ENCODE measurements around the gene ACKR2. TPM values are rescaled to one million over a fixed set of nuclear protein-coding genes. Genes with fewer than 3 reads are reported as not detected.
A peak's percentile ranks its signal among the peaks of the same experiment; 100 is the strongest.
"Not testable (repeated sequence)": the region's sequence is repeated elsewhere in the genome, so short reads cannot be mapped to it uniquely, and the experiment has no call there.

The ACKR2 gene
- polyA plus RNA-seq, 1 donor from 2014 or later: not detected

DNA sequence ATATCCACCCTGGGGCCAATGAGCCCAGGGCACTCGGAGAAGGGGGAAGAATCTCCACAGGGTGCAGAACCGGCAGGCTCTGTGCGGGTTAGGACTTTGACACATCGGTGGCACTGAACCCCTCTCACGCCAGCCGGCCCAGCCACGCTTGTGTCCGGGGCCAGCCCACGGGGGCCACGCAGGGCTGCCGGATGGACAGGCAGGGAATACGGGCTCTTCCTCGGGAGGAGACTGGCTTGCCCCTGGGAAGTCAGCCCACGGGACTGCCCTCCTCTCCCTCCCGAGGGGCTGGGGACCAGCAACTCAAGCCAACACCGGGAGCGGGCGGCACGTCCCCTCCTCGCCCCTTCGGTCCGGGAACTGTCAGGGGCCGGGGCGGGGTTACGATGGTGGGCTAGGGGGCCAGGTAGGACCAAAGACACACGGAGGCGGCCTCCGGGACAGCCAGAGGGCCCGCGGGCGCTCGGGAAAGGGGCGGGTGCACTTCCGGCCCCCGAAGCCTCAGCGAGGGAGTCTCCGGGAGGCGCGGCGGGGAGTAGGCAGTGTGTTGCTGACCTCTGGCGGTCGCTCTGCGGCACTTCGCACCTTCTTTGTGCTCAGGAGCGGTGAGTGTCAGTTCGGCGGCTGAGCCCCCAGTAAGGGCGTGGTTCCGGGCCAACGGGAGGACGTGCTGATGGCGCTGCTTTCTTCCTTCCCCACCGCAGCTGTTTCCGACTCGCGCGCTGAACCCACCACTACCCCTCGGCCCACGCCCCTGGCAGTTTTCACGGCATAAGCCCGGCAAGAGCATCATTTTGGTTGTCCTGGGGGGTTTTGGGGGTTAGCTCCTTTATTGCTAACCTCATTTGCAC, 71.6 kb downstream of the ACKR2 start:
- no peaks in the 10 kb centered on the region for H3K27me3 ChIP-seq (ENCODE audit: insufficient read depth, low read depth, low read length)
- H3K9ac ChIP-seq (ENCODE audit: low read length): no peak overlapping the region
- peak overlapping the region; percentile 58 for H3K4me3 ChIP-seq (ENCODE audit: low read length)
- no peaks in the 10 kb centered on the region for H3K36me3 ChIP-seq (ENCODE audit: insufficient read depth, low read length)
- no peaks in the 10 kb centered on the region for H3F3A ChIP-seq (ENCODE audit: insufficient read depth, low read length, poor library complexity, severe bottlenecking)
- no peak overlapping the region for H2AFZ ChIP-seq (ENCODE audit: low read depth, low read length)
- no peak overlapping the region for H3K27ac ChIP-seq (ENCODE audit: low read length)
- H4K20me1 ChIP-seq (ENCODE audit: insufficient read depth): no peaks in the 10 kb centered on the region
- H3K4me2 ChIP-seq (ENCODE audit: low read length): no peak overlapping the region
- H3K79me2 ChIP-seq (replicated peaks; ENCODE audit: insufficient read depth, low read length): no peaks in the 10 kb centered on the region
- no peaks in the 10 kb centered on the region for H3K9me2 ChIP-seq (ENCODE audit: insufficient read depth, low read length)
- H3K9me3 ChIP-seq (ENCODE audit: low read length): no peaks in the 10 kb centered on the region
- no peak for TF ChIP-seq MXI1 (conservative IDR thresholded peaks at IDR 0.05; ENCODE audit: poor library complexity, severe bottlenecking)
- TF ChIP-seq, protein P1, sequence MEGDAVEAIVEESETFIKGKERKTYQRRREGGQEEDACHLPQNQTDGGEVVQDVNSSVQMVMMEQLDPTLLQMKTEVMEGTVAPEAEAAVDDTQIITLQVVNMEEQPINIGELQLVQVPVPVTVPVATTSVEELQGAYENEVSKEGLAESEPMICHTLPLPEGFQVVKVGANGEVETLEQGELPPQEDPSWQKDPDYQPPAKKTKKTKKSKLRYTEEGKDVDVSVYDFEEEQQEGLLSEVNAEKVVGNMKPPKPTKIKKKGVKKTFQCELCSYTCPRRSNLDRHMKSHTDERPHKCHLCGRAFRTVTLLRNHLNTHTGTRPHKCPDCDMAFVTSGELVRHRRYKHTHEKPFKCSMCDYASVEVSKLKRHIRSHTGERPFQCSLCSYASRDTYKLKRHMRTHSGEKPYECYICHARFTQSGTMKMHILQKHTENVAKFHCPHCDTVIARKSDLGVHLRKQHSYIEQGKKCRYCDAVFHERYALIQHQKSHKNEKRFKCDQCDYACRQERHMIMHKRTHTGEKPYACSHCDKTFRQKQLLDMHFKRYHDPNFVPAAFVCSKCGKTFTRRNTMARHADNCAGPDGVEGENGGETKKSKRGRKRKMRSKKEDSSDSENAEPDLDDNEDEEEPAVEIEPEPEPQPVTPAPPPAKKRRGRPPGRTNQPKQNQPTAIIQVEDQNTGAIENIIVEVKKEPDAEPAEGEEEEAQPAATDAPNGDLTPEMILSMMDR (IDR thresholded peaks at IDR 0.05; ENCODE audit: poor library complexity, severe bottlenecking): peak; percentile 72
- peak; percentile 71 for TF ChIP-seq SMC3 (conservative IDR thresholded peaks at IDR 0.05; ENCODE audit: poor library complexity)
- TF ChIP-seq RAD21 (conservative IDR thresholded peaks at IDR 0.05): peak; percentile 72
- TF ChIP-seq EP300 (conservative IDR thresholded peaks at IDR 0.05; ENCODE audit: poor library complexity, severe bottlenecking): no peak
- TF ChIP-seq TAF1 (IDR thresholded peaks at IDR 0.05; ENCODE audit: low read depth): no peak
- TF ChIP-seq POLR2AphosphoS5 (IDR thresholded peaks at IDR 0.05): no peak

DNA sequence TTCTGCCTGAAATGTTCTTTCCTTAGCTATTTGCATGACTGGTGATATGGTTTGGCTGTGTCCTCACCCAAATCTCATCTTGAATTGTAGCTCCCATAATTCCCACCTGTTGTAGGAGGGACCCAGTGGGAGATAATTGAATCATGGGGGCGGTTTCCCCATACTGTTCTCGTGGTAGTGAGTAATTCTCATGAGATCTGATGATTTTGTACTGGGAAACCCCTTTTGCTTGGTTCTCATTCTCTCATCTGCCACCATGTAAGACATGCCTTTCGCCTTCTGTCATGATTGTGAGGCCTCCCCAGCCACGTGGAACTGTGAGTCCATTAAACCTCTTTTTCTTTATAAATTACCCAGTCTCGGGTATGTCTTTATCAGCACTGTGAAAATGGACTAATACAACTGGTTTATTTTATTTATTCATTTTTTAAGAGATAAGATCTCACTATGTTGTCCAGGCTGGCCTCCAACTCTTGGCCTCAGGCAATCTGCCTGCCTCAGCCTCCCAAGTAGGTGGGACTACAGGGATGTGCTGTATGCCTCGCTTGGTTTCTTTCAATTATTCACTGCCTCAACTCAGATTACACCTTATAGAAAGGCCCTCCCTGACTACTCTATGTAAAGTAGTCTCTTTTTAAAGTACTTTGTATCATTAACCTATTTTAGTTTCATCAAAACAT, 74.1 kb downstream of the ACKR2 start:
- not testable (repeated sequence) for H3K9me2 ChIP-seq (ENCODE audit: insufficient read depth, low read length); H3K4me3 ChIP-seq (ENCODE audit: low read length); H3K27ac ChIP-seq (ENCODE audit: low read length); H4K20me1 ChIP-seq (ENCODE audit: insufficient read depth); H3K9ac ChIP-seq (ENCODE audit: low read length); H3K9me3 ChIP-seq (ENCODE audit: low read length); H2AFZ ChIP-seq (ENCODE audit: low read depth, low read length); H3K36me3 ChIP-seq (ENCODE audit: insufficient read depth, low read length); H3F3A ChIP-seq (ENCODE audit: insufficient read depth, low read length, poor library complexity, severe bottlenecking); H3K27me3 ChIP-seq (ENCODE audit: insufficient read depth, low read depth, low read length); H3K79me2 ChIP-seq (replicated peaks; ENCODE audit: insufficient read depth, low read length); H3K4me2 ChIP-seq (ENCODE audit: low read length)

DNA sequence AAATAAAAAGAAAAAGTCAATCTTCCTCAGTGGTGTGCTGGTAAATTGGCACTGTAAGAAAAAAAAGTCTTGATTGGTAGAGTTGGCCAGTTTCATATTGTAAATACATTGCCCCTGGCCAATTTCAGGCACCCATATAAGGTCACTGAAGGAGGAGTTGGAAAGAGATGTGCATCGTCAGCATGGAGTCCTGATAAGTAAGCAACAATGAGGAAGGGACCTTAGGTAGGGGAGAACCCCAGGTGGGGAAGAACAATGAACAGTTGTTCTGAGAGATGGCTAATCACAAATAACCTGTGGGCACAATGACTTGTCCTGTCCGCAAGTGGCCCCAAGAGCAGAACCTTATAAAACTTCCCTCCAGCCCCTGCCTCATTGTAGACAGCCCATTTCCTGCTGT, 75.1 kb downstream of the ACKR2 start:
- TF ChIP-seq, protein P2, sequence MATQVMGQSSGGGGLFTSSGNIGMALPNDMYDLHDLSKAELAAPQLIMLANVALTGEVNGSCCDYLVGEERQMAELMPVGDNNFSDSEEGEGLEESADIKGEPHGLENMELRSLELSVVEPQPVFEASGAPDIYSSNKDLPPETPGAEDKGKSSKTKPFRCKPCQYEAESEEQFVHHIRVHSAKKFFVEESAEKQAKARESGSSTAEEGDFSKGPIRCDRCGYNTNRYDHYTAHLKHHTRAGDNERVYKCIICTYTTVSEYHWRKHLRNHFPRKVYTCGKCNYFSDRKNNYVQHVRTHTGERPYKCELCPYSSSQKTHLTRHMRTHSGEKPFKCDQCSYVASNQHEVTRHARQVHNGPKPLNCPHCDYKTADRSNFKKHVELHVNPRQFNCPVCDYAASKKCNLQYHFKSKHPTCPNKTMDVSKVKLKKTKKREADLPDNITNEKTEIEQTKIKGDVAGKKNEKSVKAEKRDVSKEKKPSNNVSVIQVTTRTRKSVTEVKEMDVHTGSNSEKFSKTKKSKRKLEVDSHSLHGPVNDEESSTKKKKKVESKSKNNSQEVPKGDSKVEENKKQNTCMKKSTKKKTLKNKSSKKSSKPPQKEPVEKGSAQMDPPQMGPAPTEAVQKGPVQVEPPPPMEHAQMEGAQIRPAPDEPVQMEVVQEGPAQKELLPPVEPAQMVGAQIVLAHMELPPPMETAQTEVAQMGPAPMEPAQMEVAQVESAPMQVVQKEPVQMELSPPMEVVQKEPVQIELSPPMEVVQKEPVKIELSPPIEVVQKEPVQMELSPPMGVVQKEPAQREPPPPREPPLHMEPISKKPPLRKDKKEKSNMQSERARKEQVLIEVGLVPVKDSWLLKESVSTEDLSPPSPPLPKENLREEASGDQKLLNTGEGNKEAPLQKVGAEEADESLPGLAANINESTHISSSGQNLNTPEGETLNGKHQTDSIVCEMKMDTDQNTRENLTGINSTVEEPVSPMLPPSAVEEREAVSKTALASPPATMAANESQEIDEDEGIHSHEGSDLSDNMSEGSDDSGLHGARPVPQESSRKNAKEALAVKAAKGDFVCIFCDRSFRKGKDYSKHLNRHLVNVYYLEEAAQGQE (IDR thresholded peaks at IDR 0.05; ENCODE audit: borderline replicate concordance): no peak
- TF ChIP-seq, protein P1 (IDR thresholded peaks at IDR 0.05; ENCODE audit: poor library complexity, severe bottlenecking): no peak
- TF ChIP-seq EP300 (conservative IDR thresholded peaks at IDR 0.05; ENCODE audit: poor library complexity, severe bottlenecking) (no peak), POLR2AphosphoS5 (IDR thresholded peaks at IDR 0.05) (no peak), TAF1 (IDR thresholded peaks at IDR 0.05; ENCODE audit: low read depth) (no peak), SMC3 (conservative IDR thresholded peaks at IDR 0.05; ENCODE audit: poor library complexity) (no peak), EZH2 (IDR thresholded peaks at IDR 0.05; ENCODE audit: borderline replicate concordance, insufficient read depth, low read length, poor library complexity, severe bottlenecking) (no peak), MXI1 (conservative IDR thresholded peaks at IDR 0.05; ENCODE audit: poor library complexity, severe bottlenecking) (no peak), RAD21 (conservative IDR thresholded peaks at IDR 0.05) (no peak)
- H3K4me3 ChIP-seq (ENCODE audit: low read length): no peak overlapping the region
- H3K9me2 ChIP-seq (ENCODE audit: insufficient read depth, low read length): no peaks in the 10 kb centered on the region
- H4K20me1 ChIP-seq (ENCODE audit: insufficient read depth): no peaks in the 10 kb centered on the region
- H3F3A ChIP-seq (ENCODE audit: insufficient read depth, low read length, poor library complexity, severe bottlenecking): no peaks in the 10 kb centered on the region
- H3K27ac ChIP-seq (ENCODE audit: low read length): no peak overlapping the region
- H3K27me3 ChIP-seq (ENCODE audit: insufficient read depth, low read depth, low read length): no peaks in the 10 kb centered on the region
- H2AFZ ChIP-seq (ENCODE audit: low read depth, low read length): no peak overlapping the region
- H3K9me3 ChIP-seq (ENCODE audit: low read length): no peaks in the 10 kb centered on the region
- H3K79me2 ChIP-seq (replicated peaks; ENCODE audit: insufficient read depth, low read length): no peaks in the 10 kb centered on the region
- H3K4me2 ChIP-seq (ENCODE audit: low read length): no peak overlapping the region
- H3K9ac ChIP-seq (ENCODE audit: low read length): no peak overlapping the region
- no peaks in the 10 kb centered on the region for H3K36me3 ChIP-seq (ENCODE audit: insufficient read depth, low read length)

Data from neural cell (in vitro differentiated cells).